Prostate gland (tissue), 2 donors: Measurements from ENCODE around the gene GALNS. TPM values are rescaled to one million over a fixed set of nuclear protein-coding genes. Genes with fewer than 3 reads are reported as not detected.
A peak's percentile ranks its signal among the peaks of the same experiment; 100 is the strongest.

ENCODE experiments used
- DNase-seq: peaks from one replicate; pipeline ENCODE4 v3.0.0-alpha.2; 2019; ENCODE audit warnings: low spot score
- H3K27ac ChIP-seq, 2 donors: fragments of 200-600 bp; sonication (generic); 2 replicates each; pipeline ENCODE4 v1.5.1; 2017 to 2019
- H3K27me3 ChIP-seq: fragments of 200-600 bp; sonication (generic); replicated peaks from 2 replicates; pipeline ENCODE4 v1.5.1; 2019; ENCODE audit not compliant: insufficient read depth
- H3K36me3 ChIP-seq, 2 donors: fragments of 200-600 bp; sonication (generic); 1 replicate in 1 of 2; 2 replicates in 1 of 2; pipeline versions ENCODE4 v1.5.1 to v1.8.1; 2017 to 2019
- H3K4me1 ChIP-seq: fragments of 200-600 bp; sonication (generic); replicated peaks from 2 replicates; pipeline ENCODE4 v1.5.1; 2019
- H3K4me3 ChIP-seq, 2 donors: fragments of 200-600 bp; sonication (generic); 2 replicates each; pipeline ENCODE4 v1.5.1; 2017 to 2019
- H3K9me3 ChIP-seq: fragments of 200-600 bp; sonication (generic); 2 replicates; pipeline ENCODE4 v1.5.1; 2017
- POLR2A ChIP-seq: fragments of 450-650 bp; IDR thresholded peaks from one replicate; pipeline ENCODE4 v1.6.1; 2016; ENCODE audit warnings: antibody characterized with exemption, mild to moderate bottlenecking
- POLR2AphosphoS5 ChIP-seq: sonication (generic); formaldehyde crosslinking; IDR thresholded peaks from one replicate; pipeline ENCODE4 v1.6.1; 2017; ENCODE audit warnings: antibody characterized with exemption
- WGBS: methylation state at CpG from one replicate; pipeline ENCODE4 v1.1.5; 2018; 5-methylcytosine and 5-hydroxymethylcytosine counted together
- intact Hi-C: fragments of 100-400 bp; cut with DNase I; formaldehyde crosslinking; loops from one replicate; pipeline ENCODE4 v1.14.2; 2022
- total RNA-seq, 2 donors: library from RNA; depleted of rRNA; stranded (reverse); fragments of >200 nt; gene quantifications; one replicate each; pipeline ENCODE4 v1.1.0, GENCODE V29; 2016
- TF ChIP-seq, protein P1 (sequence below), 4 experiments: fragments of 200-600 bp in 2 of 4; fragments of 450-650 bp in 2 of 4; sonication (generic) in 2 of 4; IDR thresholded peaks; 1 replicate in 3 of 4; 2 replicates in 1 of 4; pipeline ENCODE4 v1.5.1; 2016 to 2019; ENCODE audit warnings: antibody characterized with exemption in 4 of 4, mild to moderate bottlenecking in 2 of 4, moderate library complexity in 2 of 4

Gene GALNS
- total RNA-seq, 2 donors from 2014 or later: 20.4 to 75.1 TPM

GRCh38 chr16:88830783-88831182 is 26.0 kb downstream of the GALNS start:
- TF ChIP-seq POLR2AphosphoS5 (no peak), POLR2A (no peak)
- TF ChIP-seq, protein P1, sequence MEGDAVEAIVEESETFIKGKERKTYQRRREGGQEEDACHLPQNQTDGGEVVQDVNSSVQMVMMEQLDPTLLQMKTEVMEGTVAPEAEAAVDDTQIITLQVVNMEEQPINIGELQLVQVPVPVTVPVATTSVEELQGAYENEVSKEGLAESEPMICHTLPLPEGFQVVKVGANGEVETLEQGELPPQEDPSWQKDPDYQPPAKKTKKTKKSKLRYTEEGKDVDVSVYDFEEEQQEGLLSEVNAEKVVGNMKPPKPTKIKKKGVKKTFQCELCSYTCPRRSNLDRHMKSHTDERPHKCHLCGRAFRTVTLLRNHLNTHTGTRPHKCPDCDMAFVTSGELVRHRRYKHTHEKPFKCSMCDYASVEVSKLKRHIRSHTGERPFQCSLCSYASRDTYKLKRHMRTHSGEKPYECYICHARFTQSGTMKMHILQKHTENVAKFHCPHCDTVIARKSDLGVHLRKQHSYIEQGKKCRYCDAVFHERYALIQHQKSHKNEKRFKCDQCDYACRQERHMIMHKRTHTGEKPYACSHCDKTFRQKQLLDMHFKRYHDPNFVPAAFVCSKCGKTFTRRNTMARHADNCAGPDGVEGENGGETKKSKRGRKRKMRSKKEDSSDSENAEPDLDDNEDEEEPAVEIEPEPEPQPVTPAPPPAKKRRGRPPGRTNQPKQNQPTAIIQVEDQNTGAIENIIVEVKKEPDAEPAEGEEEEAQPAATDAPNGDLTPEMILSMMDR (IDR thresholded peaks at IDR 0.05): no peak
- Histone ChIP-seq H3K4me3 (no peak overlapping the region), H3K9me3 (no peaks in the 10 kb centered on the region), H3K27me3 (no peaks in the 10 kb centered on the region), H3K4me1 (no peaks in the 10 kb centered on the region), H3K27ac (peak overlapping the region; percentile 38 to 45), H3K36me3 (no peaks in the 10 kb centered on the region)
- 84% methylated on average over 14 of the region's 14 CpGs for WGBS
- intact Hi-C loops: no loop called here
- no peak for DNase-seq

- WGBS: 62% methylated on average over 11 of the region's 11 CpGs
- Histone ChIP-seq H3K27me3 (no peaks in the 10 kb centered on the region), H3K9me3 (no peaks in the 10 kb centered on the region), H3K4me1 (no peaks in the 10 kb centered on the region), H3K4me3 (no peak overlapping the region), H3K36me3 (no peaks in the 10 kb centered on the region), H3K27ac (peak overlapping the region; percentile 38 to 45)
- intact Hi-C loops: no loop called here
- no peak for DNase-seq
- TF ChIP-seq POLR2AphosphoS5: no peak
- TF ChIP-seq, protein P1 (IDR thresholded peaks at IDR 0.05): no peak
- no peak for TF ChIP-seq POLR2A
Observed at GRCh38 chr16:88830258-88830657, 26.5 kb downstream of the GALNS start.

GRCh38 chr16:88828711-88829110 is 28.0 kb downstream of the GALNS start:
- H3K27me3 ChIP-seq: no peaks in the 10 kb centered on the region
- DNase-seq: no peak
- H3K4me1 ChIP-seq: no peaks in the 10 kb centered on the region
- 83% methylated on average over 24 of the region's 24 CpGs for WGBS
- H3K4me3 ChIP-seq: no peak overlapping the region
- TF ChIP-seq, protein P1 (IDR thresholded peaks at IDR 0.05): no peak
- no peak for TF ChIP-seq POLR2AphosphoS5
- TF ChIP-seq POLR2A: no peak
- H3K9me3 ChIP-seq: no peaks in the 10 kb centered on the region
- intact Hi-C loops: no loop called here
- H3K36me3 ChIP-seq: no peaks in the 10 kb centered on the region
- no peak overlapping the region for H3K27ac ChIP-seq

- 95% methylated on average over 20 of the region's 21 CpGs for WGBS
- intact Hi-C loops: no loop called here
- Histone ChIP-seq H3K27ac (no peak overlapping the region), H3K4me1 (no peaks in the 10 kb centered on the region), H3K4me3 (no peak overlapping the region), H3K9me3 (no peaks in the 10 kb centered on the region), H3K36me3 (no peaks in the 10 kb centered on the region), H3K27me3 (no peaks in the 10 kb centered on the region)
- no peak for DNase-seq
- TF ChIP-seq POLR2A: no peak
- no peak for TF ChIP-seq POLR2AphosphoS5
- TF ChIP-seq, protein P1 (IDR thresholded peaks at IDR 0.05): no peak
Observed at GRCh38 chr16:88827727-88828126, 29.0 kb downstream of the GALNS start.

GRCh38 chr16:88826070-88826840 is 30.5 kb downstream of the GALNS start:
- 90% methylated on average over 25 of the region's 26 CpGs for WGBS
- Histone ChIP-seq H3K27me3 (no peaks in the 10 kb centered on the region), H3K4me3 (no peak overlapping the region), H3K36me3 (peaks cover 0 to 7% of the 10 kb centered on the region in 2 donors), H3K27ac (no peak overlapping the region), H3K9me3 (no peaks in the 10 kb centered on the region), H3K4me1 (no peaks in the 10 kb centered on the region)
- intact Hi-C loops: no loop called here
- no peak for DNase-seq
- TF ChIP-seq, protein P1 (IDR thresholded peaks at IDR 0.05): no peak
- TF ChIP-seq POLR2A: no peak
- TF ChIP-seq POLR2AphosphoS5: no peak
